Vagina (tissue), 2 donors: ENCODE measurements around the gene IZUMO1R.

Source experiments
- CTCF ChIP-seq, 3 experiments: fragments of 450-650 bp in 2 of 3; fragments of 200-600 bp in 1 of 3; sonication (generic) in 1 of 3; IDR thresholded peaks; one replicate each; pipeline ENCODE4 v1.5.1; 2017 to 2019; ENCODE audit warnings: antibody characterized with exemption in 3 of 3, mild to moderate bottlenecking in 2 of 3, moderate library complexity in 2 of 3
- POLR2AphosphoS5 ChIP-seq, 2 donors: sonication (generic); formaldehyde crosslinking; IDR thresholded peaks; one replicate each; pipeline ENCODE4 v1.9.0; 2017; ENCODE audit warnings: antibody characterized with exemption in 2 of 2, mild to moderate bottlenecking in 2 of 2, low read depth in 1 of 2; ENCODE audit not compliant: insufficient read depth in 1 of 2

- TF ChIP-seq POLR2AphosphoS5 (IDR thresholded peaks at IDR 0.05; ENCODE audit: insufficient read depth in 1 of 2, low read depth in 1 of 2) (no peak), CTCF (IDR thresholded peaks at IDR 0.05) (no peak)
These were observed 32.5 kb upstream of the IZUMO1R start for GRCh38 chr11:94271885-94272372.
